ENCODE results near the gene MYH3. TPM values are rescaled to one million over a fixed set of nuclear protein-coding genes. Genes with fewer than 3 reads are reported as not detected.
A peak's percentile ranks its signal among the peaks of the same experiment; 100 is the strongest.

MYH3 gene
- total RNA-seq, 6 experiments from 2014 or later = 0.28 to 1.5 (median 0.50) TPM

- H3K27ac Mint-ChIP-seq = no peak overlapping the region
- H3K9me3 Mint-ChIP-seq = no peaks in the 10 kb centered on the region
- H3K4me1 Mint-ChIP-seq (ENCODE audit: low read depth) = peaks cover 17% of the 10 kb centered on the region
Measured at GRCh38 chr17:10649602-10650001, 7.5 kb downstream of the MYH3 start.

DNA sequence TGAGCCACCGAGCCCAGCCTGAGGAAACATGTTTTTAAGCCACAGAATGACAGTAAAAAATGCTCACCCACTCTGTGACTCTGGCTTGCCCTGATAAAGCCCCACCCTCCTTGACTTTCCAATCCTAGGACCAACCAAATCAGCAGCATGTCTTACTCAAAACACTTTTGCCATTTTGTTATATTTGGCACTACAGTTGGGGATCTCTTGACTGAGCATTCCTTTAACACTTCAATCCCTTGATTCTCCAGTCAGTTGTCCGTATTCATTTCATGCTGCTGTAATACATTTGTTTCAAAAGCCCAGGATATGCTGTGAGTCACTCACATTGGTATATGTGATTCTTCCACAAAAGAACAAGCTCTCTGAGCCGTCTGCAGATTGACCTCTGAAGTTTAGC lies 8.2 kb downstream of the MYH3 start:
- Mint-ChIP-seq H3K27ac (no peak overlapping the region), H3K4me3 (no peak overlapping the region), H3K36me3 (ENCODE audit: low read depth) (no peaks in the 10 kb centered on the region), H3K9me3 (no peaks in the 10 kb centered on the region), H3K27me3 (ENCODE audit: insufficient read depth) (no peaks in the 10 kb centered on the region; the same call in 1 of the 2 replicates), H3K4me1 (ENCODE audit: low read depth) (peaks cover 17% of the 10 kb centered on the region)
- TF ChIP-seq CTCF (IDR thresholded peaks at IDR 0.05) = no peak
- peak; percentile 46 for DNase-seq

More at GRCh38 chr17:10649602-10650001, 7.5 kb downstream of the MYH3 start:
- Mint-ChIP-seq H3K4me3 (no peak overlapping the region), H3K27me3 (ENCODE audit: insufficient read depth) (peaks cover 1% of the 10 kb centered on the region; the same call in 1 of the 2 replicates), H3K36me3 (ENCODE audit: low read depth) (no peaks in the 10 kb centered on the region)
- no peak for TF ChIP-seq CTCF (IDR thresholded peaks at IDR 0.05)
- no peak for DNase-seq

DNA sequence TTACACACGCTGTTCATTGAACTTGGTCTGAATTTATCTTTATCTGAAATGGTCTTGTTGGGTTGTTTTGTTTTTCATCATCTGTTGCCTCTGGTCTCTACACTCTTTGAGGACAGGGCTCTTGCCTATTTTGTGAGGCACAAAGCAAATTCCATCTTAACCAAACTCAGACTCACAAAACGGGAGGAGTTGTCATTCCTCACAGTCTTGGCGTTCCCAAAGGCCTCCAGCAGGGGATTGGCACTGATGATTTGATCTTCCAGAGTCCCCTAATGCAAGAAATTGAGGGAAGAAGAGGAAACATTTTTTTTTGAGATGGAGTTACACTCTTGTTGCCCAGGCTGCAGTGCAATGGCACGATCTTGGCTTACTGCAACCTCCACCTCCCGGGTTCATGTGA lies 8.7 kb downstream of the MYH3 start:
- peak; percentile 20; the same call in 1 of the 2 replicates for TF ChIP-seq CTCF (IDR thresholded peaks at IDR 0.05)
- no peak for DNase-seq
- Mint-ChIP-seq H3K36me3 (ENCODE audit: low read depth) (no peaks in the 10 kb centered on the region), H3K27ac (no peak overlapping the region), H3K4me1 (ENCODE audit: low read depth) (peaks cover 17% of the 10 kb centered on the region), H3K27me3 (ENCODE audit: insufficient read depth) (no peaks in the 10 kb centered on the region; the same call in 1 of the 2 replicates), H3K9me3 (no peaks in the 10 kb centered on the region), H3K4me3 (no peak overlapping the region)

DNA sequence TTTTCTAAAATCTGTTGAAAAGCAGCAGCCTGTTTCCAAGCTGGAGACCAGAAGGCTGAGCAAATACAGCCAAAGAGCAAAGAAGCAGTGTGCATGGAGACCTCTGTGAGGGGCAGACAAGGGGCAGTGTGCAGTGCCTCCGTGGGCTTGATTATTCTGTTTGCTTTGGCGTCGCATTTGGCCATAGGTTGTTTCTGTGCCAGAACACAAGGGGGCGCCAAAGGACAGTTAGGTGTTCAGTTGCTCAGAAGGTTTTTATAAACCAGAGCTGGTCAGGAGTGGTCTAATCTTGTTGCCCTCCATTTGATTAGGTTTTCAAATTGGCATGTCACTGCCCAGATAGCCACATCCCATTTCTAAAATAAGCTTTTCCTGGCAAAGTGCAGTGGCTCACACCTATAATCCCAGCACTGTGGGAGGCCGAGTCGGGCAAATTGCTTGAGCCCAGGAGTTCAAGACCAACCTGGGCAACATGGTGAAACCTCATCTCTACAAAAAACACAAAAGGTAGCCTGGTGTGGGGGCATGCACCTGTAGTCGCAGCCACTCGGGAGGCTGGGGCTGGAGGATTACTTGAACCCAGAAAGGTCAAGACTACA lies 10.6 kb downstream of the MYH3 start:
- H3K4me1 Mint-ChIP-seq (ENCODE audit: low read depth) = peaks cover 17% of the 10 kb centered on the region
- no peaks in the 10 kb centered on the region for H3K27me3 Mint-ChIP-seq (ENCODE audit: insufficient read depth)
- H3K4me3 Mint-ChIP-seq = no peak overlapping the region
- peak; percentile 94 for TF ChIP-seq CTCF (IDR thresholded peaks at IDR 0.05)
- H3K36me3 Mint-ChIP-seq (ENCODE audit: low read depth) = no peaks in the 10 kb centered on the region
- DNase-seq = peak; percentile 69
- H3K9me3 Mint-ChIP-seq = no peaks in the 10 kb centered on the region
- no peak overlapping the region for H3K27ac Mint-ChIP-seq

GRCh38 chr17:10640475-10640874 lies 16.6 kb downstream of the MYH3 start:
- Mint-ChIP-seq H3K4me1 (ENCODE audit: low read depth) (peaks cover 5% of the 10 kb centered on the region; the same call in 1 of the 2 replicates), H3K9me3 (no peaks in the 10 kb centered on the region), H3K27ac (no peak overlapping the region), H3K36me3 (ENCODE audit: low read depth) (peaks cover 6% of the 10 kb centered on the region), H3K4me3 (no peak overlapping the region), H3K27me3 (ENCODE audit: insufficient read depth) (no peaks in the 10 kb centered on the region; the same call in none of the 2 replicates)
- DNase-seq = no peak
- TF ChIP-seq CTCF (IDR thresholded peaks at IDR 0.05) = no peak

Measured in HFFc6 (cell line).